Measurements from ENCODE around the gene OXCT2.

The OXCT2 gene

DNA sequence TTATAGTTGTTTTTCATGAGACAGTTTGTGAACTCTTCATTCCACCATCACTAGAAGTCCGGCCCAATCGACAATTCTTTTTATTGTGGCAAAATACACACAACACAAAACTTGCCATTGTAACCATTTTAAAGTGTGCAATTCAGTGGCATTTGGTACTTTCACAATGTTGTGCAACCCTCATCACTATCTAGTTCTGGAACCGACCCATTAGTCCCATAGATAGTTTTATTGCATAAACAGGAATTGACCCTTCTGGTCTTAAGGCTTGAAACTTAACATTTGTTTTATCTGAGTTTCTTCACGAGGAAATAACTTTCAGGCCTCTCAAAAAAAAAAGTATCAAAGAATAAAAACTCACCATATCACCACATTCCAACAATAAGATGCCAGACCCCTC lies 41.3 kb downstream of the OXCT2 start:
- DNase-seq (ENCODE audit: low read depth): no peak
- TF ChIP-seq, protein P1, sequence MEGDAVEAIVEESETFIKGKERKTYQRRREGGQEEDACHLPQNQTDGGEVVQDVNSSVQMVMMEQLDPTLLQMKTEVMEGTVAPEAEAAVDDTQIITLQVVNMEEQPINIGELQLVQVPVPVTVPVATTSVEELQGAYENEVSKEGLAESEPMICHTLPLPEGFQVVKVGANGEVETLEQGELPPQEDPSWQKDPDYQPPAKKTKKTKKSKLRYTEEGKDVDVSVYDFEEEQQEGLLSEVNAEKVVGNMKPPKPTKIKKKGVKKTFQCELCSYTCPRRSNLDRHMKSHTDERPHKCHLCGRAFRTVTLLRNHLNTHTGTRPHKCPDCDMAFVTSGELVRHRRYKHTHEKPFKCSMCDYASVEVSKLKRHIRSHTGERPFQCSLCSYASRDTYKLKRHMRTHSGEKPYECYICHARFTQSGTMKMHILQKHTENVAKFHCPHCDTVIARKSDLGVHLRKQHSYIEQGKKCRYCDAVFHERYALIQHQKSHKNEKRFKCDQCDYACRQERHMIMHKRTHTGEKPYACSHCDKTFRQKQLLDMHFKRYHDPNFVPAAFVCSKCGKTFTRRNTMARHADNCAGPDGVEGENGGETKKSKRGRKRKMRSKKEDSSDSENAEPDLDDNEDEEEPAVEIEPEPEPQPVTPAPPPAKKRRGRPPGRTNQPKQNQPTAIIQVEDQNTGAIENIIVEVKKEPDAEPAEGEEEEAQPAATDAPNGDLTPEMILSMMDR (conservative IDR thresholded peaks at IDR 0.05; ENCODE audit: low read length): no peak
- no peak overlapping the region for H3K4me3 ChIP-seq (ENCODE audit: low read length)

DNA sequence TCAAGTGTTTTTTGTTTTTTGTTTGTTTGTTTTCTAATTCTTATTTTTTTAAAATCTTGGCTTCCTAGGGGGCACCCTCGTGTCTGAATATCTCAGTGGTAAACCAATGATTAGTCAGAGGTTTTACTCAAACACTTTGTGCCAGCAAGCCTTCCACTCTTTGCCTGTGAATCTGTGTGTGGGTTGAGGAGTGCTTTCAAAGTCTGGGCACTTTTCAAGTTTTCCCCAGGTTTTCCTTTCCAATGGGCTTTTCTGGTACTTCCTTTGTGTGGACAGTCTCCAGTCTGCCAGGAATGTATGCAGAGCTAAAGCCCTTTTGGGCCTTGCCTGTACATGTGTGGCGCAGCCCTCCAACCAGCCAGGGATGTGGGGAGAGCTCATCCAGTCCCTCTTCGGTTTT lies 42.1 kb downstream of the OXCT2 start:
- H3K4me3 ChIP-seq (ENCODE audit: low read length): no peak overlapping the region
- no peak for DNase-seq (ENCODE audit: low read depth)
- TF ChIP-seq, protein P1 (conservative IDR thresholded peaks at IDR 0.05; ENCODE audit: low read length): no peak

DNA sequence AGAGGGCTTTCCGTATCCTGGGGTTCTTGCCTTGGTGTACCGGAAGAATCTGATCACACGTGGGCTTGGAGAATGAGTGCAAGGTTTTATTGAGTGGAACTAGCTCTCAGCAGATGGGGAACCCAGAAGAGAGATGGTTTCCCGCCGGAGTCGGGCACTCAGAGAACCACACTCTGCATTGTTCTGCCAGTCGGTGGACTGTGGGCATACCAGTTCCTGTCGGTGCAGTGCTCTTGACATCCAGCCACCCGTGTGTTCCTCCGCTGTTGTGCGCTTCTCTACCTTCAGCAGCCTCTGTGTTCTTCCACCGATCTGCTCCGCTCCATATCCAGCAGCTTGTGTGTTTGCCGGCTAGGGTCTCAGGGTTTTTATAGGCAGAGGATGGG lies 43.2 kb downstream of the OXCT2 start:
- no peak for DNase-seq (ENCODE audit: low read depth)
- TF ChIP-seq, protein P1 (conservative IDR thresholded peaks at IDR 0.05; ENCODE audit: low read length): no peak
- no peak overlapping the region for H3K4me3 ChIP-seq (ENCODE audit: low read length)

DNA sequence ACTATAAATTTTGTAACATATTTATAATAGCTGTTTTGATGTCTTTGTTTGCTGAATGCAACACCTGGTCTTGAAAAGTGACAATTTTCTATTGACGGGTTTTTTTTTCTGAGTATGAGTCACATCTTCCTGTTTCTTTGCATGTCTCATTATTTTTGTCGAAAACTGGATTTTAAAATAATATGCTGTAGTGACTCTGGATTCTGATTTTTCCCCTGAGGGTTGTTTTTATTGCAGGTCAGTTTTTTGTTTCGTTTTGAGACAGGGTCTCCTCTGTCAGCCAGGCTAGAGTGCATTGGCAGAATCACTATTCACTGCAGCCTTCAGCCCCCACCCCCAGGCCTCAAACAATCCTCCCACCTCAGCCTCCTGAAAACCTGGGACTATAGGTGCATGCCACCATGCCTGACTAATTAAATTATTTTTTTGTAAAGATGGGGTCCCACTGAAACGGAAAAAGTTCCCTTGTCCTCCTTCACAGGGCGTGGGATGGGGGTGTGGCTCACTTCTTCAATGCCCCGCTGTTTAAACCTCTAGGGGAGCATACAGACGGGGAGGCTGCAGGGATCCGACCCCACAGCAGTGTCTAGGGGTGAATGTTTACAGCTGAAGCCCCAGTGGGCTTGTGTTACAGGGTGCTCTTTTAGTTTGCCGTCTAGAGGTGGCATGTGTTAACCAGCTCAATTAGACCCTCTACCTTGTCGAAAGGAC lies 43.8 kb downstream of the OXCT2 start:
- TF ChIP-seq, protein P1 (conservative IDR thresholded peaks at IDR 0.05; ENCODE audit: low read length): no peak
- H3K4me3 ChIP-seq (ENCODE audit: low read length): no peak overlapping the region
- DNase-seq (ENCODE audit: low read depth): no peak

DNA sequence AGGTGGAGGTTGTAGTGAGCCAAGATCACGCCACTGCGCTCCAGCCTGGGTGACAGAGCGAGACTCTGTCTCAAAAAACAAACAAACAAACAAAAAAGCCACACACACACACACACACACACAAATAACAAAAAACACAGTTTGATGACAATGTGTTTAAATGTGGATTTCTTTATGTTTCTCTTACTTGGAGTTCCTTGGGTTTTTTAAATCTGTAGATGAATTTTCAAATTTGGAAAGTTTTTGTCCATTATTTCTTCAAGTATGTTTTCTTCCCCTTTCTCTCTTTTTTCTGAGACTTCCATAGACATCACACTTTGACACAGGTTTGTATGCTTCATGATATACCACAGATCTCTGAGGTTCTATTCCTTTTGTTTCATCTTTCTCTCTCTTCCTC lies 44.5 kb downstream of the OXCT2 start:
- no peak overlapping the region for H3K4me3 ChIP-seq (ENCODE audit: low read length)
- DNase-seq (ENCODE audit: low read depth): no peak
- TF ChIP-seq, protein P1 (conservative IDR thresholded peaks at IDR 0.05; ENCODE audit: low read length): no peak

DNA sequence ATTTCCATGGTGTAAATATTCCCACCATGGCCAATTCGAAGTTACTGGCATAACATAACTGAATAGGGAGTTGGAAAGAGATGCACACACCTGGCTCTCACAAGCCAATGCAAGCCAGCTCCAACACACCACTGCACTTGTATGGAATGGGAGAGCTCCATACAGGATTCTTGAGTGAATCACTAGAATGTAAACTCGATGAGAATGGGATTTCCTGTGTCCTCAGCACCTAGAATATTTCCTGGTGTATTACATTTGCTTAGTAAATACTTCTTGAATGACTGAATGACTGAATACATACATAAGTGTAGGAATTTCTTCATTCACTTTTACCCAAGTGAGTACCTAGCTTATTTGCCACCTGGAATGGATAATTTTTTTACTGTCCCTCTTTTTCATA lies 48.7 kb downstream of the OXCT2 start:
- TF ChIP-seq, protein P1 (conservative IDR thresholded peaks at IDR 0.05; ENCODE audit: low read length): no peak
- no peak overlapping the region for H3K4me3 ChIP-seq (ENCODE audit: low read length)
- no peak for DNase-seq (ENCODE audit: low read depth)

DNA sequence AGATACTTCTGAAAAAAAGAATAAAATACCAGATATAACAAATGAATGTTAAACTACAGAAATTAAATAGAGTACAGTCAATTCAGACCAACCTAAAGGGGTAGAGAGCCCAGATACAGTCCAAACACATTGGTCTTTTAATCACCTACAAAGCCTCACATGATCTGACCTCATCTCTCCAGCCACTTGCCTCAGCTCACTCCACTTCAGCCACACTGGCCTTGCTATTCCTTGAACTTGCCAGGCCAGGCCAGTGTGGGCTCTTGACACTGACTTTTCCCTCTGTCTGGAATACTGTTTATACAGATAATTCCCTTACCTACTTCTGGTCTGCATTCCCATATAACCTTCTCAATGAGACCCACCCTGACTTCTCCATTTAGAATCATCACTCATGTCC lies 49.5 kb downstream of the OXCT2 start:
- TF ChIP-seq, protein P1 (conservative IDR thresholded peaks at IDR 0.05; ENCODE audit: low read length): no peak
- no peak overlapping the region for H3K4me3 ChIP-seq (ENCODE audit: low read length)
- no peak for DNase-seq (ENCODE audit: low read depth)

Data from AG10803 (cell line).